Measurements from ENCODE around the gene EPDR1. TPM values are rescaled to one million over a fixed set of nuclear protein-coding genes. Genes with fewer than 3 reads are reported as not detected.
A peak's percentile ranks its signal among the peaks of the same experiment; 100 is the strongest.
"Not testable (repeated sequence)": the region's sequence is repeated elsewhere in the genome, so short reads cannot be mapped to it uniquely, and the experiment has no call there.

Gene EPDR1
- total RNA-seq, 1 experiment from 2014 or later, result not detected

DNA sequence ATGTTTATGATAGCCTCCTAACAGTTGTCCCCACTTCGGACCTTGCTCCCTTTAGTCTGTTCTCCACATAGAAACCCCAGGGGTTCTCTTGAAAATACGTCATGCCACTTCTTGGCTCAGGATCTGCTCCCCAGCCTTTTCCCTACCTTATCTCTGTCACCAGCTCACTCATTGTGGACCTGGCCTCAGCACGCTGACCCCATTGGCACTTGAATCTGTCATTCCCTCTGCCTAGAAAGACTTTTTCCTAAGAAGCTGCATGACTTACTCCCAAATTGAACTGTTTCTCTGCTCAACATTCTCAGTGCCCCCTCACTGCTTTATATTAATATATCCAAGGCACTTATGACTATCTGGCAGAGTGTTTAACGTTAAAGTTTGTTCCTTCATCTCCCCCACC lies 8.4 kb downstream of the EPDR1 start:
- no peak for DNase-seq (ENCODE audit: low spot score)

GRCh38 chr7:37930226-37930948 lies 9.9 kb downstream of the EPDR1 start:
- DNase-seq (ENCODE audit: low spot score), result no peak

GRCh38 chr7:37932543-37932942 lies 12.1 kb downstream of the EPDR1 start:
- DNase-seq (ENCODE audit: low spot score), result no peak

GRCh38 chr7:37933018-37933566 lies 12.7 kb downstream of the EPDR1 start:
- DNase-seq (ENCODE audit: low spot score), result no peak

- DNase-seq (ENCODE audit: low spot score), result peak; percentile 33
Measured at GRCh38 chr7:37942934-37943610, 22.6 kb downstream of the EPDR1 start.

GRCh38 chr7:37943905-37944736 lies 23.7 kb downstream of the EPDR1 start:
- DNase-seq (ENCODE audit: low spot score), result no peak

DNA sequence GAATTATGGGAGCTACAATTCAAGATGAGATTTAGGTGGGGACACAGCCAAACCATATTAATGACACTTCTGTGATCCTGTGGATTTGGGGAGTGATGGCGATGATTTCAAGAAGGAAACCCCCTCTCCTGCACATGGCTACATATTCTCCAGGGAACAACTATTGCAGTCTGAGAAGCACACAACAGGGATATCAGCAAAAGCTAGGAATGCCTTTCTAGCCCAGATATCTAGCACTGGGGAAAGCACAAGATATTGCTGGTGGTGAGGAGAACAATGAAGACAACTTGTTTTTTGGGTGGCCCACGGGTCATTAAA lies 24.3 kb downstream of the EPDR1 start:
- no peak for DNase-seq (ENCODE audit: low spot score)

DNA sequence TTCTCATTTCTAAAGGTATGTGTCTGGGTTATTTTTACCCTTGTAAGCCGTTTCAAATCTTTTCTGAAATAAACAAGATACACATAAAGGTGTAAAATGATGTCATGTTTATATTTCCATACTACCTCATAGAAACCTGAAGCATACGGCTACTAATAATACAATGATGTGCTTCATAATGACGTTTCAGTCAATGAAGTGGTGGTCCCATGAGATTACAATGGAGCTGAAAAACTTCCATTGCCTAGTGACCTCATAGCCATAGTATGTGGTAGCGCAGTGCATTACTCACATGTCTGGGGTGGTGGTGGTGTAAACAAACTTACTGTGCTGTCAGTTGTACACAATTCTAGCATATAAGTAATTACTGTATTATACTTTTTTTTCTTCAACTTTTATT lies 24.9 kb downstream of the EPDR1 start:
- DNase-seq (ENCODE audit: low spot score), result no peak

DNA sequence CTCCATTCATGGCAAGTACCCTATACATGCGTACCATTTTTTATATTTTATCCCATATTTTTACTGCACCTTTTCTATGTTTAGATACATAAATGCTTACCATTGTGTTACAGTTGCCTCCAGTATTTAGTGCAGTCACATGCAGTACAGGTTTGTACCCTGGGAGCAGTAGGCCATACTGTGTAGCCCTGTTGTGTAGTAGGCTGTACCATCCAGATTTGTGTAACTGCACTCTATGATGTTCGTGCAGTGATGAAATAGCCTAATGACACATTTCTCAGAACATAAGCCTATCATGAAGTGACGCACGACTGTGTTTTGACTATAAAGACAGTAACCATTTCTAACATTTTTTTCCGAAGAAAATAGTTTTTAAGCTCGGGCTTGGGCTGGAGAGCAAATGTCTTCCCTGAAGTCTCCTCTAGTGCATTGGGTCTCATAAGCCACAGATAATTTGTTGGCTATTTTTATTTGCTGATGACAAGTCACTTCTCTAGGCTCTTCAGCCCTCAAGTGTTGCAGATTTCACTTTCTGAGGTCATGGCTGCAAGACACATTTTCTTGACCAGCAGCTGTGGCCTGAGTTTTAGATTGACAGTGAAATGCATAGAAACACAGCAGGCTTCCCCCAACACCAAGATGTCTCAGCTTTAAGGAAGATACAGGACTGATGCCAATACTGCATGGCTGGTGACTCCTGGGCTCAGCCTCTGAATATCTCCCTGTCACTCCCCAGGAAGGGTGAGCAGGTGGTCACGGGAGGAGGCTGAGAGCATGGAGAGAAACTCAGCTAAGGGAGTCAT lies 26.9 kb downstream of the EPDR1 start:
- no peak for DNase-seq (ENCODE audit: low spot score)

- no peak for DNase-seq (ENCODE audit: low spot score)
Measured at GRCh38 chr7:37947941-37948210, 27.4 kb downstream of the EPDR1 start.

GRCh38 chr7:37952240-37952639 lies 31.8 kb downstream of the EPDR1 start:
- no peak for DNase-seq (ENCODE audit: low spot score)

DNA sequence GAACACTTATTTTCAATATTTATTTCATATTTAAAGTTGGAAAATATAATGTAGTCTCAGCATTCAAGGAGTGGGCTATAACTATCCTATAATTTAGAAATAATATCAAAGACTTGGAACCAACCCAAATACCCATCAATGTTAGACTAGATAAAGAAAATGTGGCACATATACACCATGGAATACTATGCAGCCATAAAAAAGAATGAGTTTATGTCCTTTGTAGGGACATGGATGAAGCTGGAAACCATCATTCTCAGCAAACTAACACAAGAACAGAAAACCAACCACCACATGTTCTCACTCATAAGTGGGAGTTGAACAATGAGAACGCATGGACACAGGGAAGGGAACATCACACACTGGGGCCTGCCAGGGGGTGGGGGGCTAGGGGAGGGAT lies 33.8 kb downstream of the EPDR1 start:
- not testable (repeated sequence) for DNase-seq (ENCODE audit: low spot score)

DNA sequence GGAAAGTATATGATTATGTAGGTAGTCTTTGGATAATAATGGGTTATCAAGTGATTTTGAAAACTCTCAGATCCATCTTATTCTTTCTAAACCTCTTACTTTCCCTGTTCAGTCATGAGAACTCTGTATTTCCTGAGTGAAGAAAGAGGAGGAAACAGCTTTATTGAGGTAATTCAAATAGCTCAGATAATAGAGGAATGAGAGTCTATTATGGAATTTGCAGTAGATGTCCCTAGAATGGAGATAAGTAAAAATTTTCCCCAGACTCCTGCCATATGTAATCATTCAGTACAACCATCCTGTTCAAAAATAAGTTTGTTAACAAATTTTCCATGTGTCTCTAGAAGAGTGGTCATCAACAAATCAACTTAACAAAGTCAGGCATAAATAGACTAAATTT lies 36.4 kb downstream of the EPDR1 start:
- no peak for DNase-seq (ENCODE audit: low spot score)

DNA sequence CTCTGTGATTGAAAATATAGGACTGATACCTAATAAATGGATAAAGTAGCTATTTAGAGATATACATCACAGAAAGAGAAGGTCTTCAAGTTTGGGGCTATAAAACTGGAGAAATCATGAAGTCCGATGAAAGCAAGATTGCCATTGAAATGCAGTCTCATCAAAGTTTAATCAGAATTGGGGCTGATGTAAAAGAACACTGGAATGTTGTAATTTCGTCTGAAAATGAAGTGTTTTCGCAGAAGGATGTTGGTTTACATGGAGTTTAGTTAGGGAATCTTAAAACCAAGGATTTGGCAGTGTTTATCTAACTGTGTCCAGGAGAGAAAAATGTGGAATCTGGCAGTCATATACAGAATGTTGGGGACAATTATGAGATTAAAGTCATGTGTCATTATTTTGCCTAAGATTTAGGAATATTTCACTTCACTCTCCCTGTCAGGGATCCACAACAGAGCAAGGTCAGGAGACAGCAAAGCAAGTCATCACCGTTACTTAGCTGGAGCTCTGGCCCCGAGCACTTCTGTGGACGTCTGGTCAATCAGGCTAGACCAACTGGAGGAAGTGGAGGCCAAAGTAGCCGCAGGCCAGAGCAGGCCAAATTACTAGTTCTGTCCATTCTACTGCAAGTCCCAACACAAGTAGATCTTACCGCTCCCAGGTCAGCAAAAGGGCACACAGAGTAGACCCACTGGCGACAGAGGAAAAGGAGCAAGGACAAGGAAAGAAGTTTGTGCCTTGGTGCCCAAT lies 37.0 kb downstream of the EPDR1 start:
- no peak for DNase-seq (ENCODE audit: low spot score)

DNA sequence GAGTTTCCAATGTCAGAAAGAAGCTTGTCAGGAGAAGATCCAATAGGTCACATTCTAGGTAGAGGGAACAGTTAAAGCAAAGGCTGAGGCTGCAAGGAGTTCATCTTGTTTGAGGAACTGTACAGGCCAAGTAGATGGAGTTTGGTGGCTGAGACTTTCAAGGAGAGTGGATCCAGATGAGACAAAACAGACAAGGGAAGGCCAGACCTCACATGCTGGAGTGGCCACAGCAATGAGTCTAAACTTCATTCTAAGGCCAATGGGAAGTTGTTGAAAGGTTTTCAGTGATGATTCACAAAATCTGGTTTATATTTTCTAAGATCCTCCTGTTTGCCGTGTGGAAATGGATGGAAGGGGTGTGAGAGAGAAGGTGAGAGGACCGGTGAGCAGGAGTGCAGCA lies 40.0 kb downstream of the EPDR1 start:
- DNase-seq (ENCODE audit: low spot score), result no peak

DNA sequence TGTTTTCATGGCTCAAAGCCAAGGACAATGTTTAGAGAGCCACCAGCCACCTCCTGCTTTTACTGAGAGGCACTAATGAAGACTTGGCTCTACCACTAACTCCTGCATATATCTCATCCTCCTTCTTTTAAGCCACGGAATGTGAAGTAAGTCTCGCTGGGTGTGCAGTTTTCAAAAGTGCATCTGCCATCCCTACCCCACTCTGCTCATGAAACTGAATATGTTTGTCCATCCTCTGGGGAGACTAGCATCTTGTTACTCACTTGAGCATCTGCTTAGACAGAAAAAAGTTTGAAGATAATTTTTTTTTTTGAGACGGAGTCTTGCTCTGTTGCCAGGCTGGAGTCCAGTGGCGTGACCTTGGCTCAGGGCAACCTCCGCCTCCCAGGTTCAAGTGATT lies 40.8 kb downstream of the EPDR1 start:
- DNase-seq (ENCODE audit: low spot score), result no peak

DNA sequence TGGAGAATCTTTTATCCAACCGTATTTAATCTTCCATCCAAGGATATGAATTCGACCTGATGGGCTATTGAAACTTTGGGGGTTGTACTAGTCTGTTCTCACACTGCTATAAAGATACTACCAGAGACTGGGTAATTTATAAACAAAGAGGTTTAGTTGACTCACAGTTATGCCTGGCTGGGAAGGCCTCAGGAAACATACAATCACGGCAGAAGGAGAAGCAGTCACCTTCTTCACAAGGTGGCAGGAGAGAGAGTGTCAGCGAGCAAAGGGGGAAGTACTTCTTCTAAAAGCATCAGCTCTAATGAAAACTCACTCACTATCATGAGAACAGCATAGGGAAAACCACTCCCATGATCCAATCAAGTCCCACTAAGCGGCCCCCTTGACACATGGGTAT lies 43.8 kb downstream of the EPDR1 start:
- no peak for DNase-seq (ENCODE audit: low spot score)

DNA sequence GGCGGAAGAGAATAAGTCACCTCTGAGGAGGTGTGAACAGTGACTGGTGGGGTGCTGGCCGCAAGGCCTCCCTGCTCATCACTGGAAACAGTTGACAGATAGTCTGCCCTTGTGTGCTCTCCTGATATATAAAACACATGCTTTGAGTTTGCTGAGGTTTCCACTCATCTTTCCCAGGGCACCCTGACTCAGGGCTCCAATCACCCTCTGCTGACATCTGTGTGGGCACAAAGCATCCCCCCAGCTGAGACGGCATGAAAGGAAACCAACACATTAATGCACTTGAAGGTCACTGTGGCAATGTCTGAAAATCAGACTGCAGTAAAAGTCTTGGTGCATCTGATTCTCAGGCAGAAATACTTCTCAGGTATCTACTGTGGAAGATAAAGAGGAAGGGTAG lies 49.8 kb downstream of the EPDR1 start:
- no peak for DNase-seq (ENCODE audit: low spot score)

GRCh38 chr7:37971491-37971890 lies 51.1 kb downstream of the EPDR1 start:
- no peak for DNase-seq (ENCODE audit: low spot score)

GRCh38 chr7:37973915-37974314 lies 53.5 kb downstream of the EPDR1 start:
- no peak for DNase-seq (ENCODE audit: low spot score)

- no peak for DNase-seq (ENCODE audit: low spot score)
Measured at GRCh38 chr7:37974711-37975110, 54.3 kb downstream of the EPDR1 start.

All from HT-29 (cell line).